Karpas-422 (cell line): ENCODE measurements around the gene PTDSS2. TPM values are rescaled to one million over a fixed set of nuclear protein-coding genes. Genes with fewer than 3 reads are reported as not detected.

Experiments used
- DNase-seq: peaks from one replicate; pipeline ENCODE4 v3.0.0-alpha.2; 2015
- H2AFZ ChIP-seq: fragments of 200-600 bp; sonication (generic); 2 replicates; pipeline ENCODE4 v1.6.1; 2014; ENCODE audit warnings: antibody characterized with exemption, low read length, mixed read lengths
- H3K27ac ChIP-seq: fragments of 200-600 bp; sonication (generic); 2 replicates; pipeline ENCODE4 v1.5.1; 2014; ENCODE audit warnings: mild to moderate bottlenecking, low read length, moderate library complexity
- H3K27me3 ChIP-seq: fragments of 200-600 bp; sonication (generic); 2 replicates; pipeline ENCODE4 v1.6.1; 2014; ENCODE audit warnings: low read length, mixed read lengths
- H3K36me3 ChIP-seq: fragments of 200-600 bp; sonication (generic); 2 replicates; pipeline ENCODE4 v1.6.1; 2014; ENCODE audit warnings: low read length, mixed read lengths; ENCODE audit not compliant: insufficient read depth
- H3K4me1 ChIP-seq: fragments of 200-600 bp; sonication (generic); 2 replicates; pipeline ENCODE4 v1.6.1; 2014; ENCODE audit warnings: mild to moderate bottlenecking, low read length, mixed read lengths
- H3K4me2 ChIP-seq: fragments of 200-600 bp; sonication (generic); 2 replicates; pipeline ENCODE4 v1.6.1; 2014; ENCODE audit warnings: low read length, low read depth, mild to moderate bottlenecking; ENCODE audit not compliant: poor library complexity, severe bottlenecking
- H3K4me3 ChIP-seq: fragments of 200-600 bp; sonication (generic); 2 replicates; pipeline ENCODE4 v1.5.1; 2014; ENCODE audit warnings: mild to moderate bottlenecking, antibody characterized with exemption, low read length, mixed read lengths
- H3K79me2 ChIP-seq: fragments of 200-600 bp; sonication (generic); 2 replicates; pipeline ENCODE4 v1.6.1; 2014; ENCODE audit warnings: mild to moderate bottlenecking, low read length, mixed read lengths
- H3K9ac ChIP-seq: fragments of 200-600 bp; sonication (generic); 2 replicates; pipeline ENCODE4 v1.6.0; 2014; ENCODE audit warnings: low read length
- H3K9me2 ChIP-seq: fragments of 200-600 bp; sonication (generic), shearing (Covaris generic); replicated peaks from 2 replicates; pipeline ENCODE4 v1.6.0; 2014; ENCODE audit warnings: mild to moderate bottlenecking, low read length, moderate library complexity; ENCODE audit not compliant: insufficient read depth
- H3K9me3 ChIP-seq: fragments of 300-700, 200-600 bp; sonication (generic); 2 replicates; pipeline ENCODE4 v1.6.1; 2014; ENCODE audit warnings: low read length, mixed read lengths
- H4K20me1 ChIP-seq: fragments of 200-600 bp; sonication (generic); 2 replicates; pipeline ENCODE4 v1.6.1; 2014; ENCODE audit warnings: mild to moderate bottlenecking, antibody characterized with exemption, low read length, low read depth; ENCODE audit not compliant: insufficient read depth
- total RNA-seq: library from RNA; depleted of rRNA; stranded (reverse); fragments of >200 nt; shearing (Covaris generic); gene quantifications from 2 replicates; pipeline ENCODE4 v1.2.3, GENCODE V29; 2014; ENCODE audit warnings: low replicate concordance

Gene PTDSS2
- total RNA-seq, 1 experiment from 2014 or later: 13.5 TPM

- H2AFZ ChIP-seq: no peak within 1 kb of the TSS
- no peaks in the 10 kb centered on the region for H3K4me1 ChIP-seq
- H3K9me2 ChIP-seq: no peaks in the 10 kb centered on the region
- H3K27me3 ChIP-seq: no peaks in the 10 kb centered on the region
- H3K4me3 ChIP-seq: peak within 1 kb of the TSS; percentile 38; the same call in 1 of the 2 replicates
- H3K4me2 ChIP-seq: peak within 1 kb of the TSS; percentile 38
- H3K9me3 ChIP-seq: no peaks in the 10 kb centered on the region
- H4K20me1 ChIP-seq: no peaks in the 10 kb centered on the region
- no peaks in the 10 kb centered on the region for H3K36me3 ChIP-seq
- H3K9ac ChIP-seq: peak within 1 kb of the TSS; percentile 43; the same call in 1 of the 2 replicates
- H3K27ac ChIP-seq: no peak within 1 kb of the TSS
- peak; percentile 56 for DNase-seq
- no peaks in the 10 kb centered on the region for H3K79me2 ChIP-seq
These were observed 8.4 kb upstream of the PTDSS2 start, which contains the start of gene ANO9 for GRCh38 chr11:441418-442274. Gene ANO9 (minus strand): TSS chr11:442011. CDS start chr11:441926, 85 bp downstream.

GRCh38 chr11:442611-443081 is 7.4 kb upstream of the PTDSS2 start:
- Histone ChIP-seq H2AFZ (no peak overlapping the region), H3K9ac (no peak overlapping the region), H3K36me3 (no peaks in the 10 kb centered on the region), H3K79me2 (no peaks in the 10 kb centered on the region), H3K9me3 (no peaks in the 10 kb centered on the region), H3K27ac (no peak overlapping the region), H3K4me3 (no peak overlapping the region), H3K9me2 (no peaks in the 10 kb centered on the region), H3K27me3 (no peaks in the 10 kb centered on the region), H4K20me1 (no peaks in the 10 kb centered on the region), H3K4me2 (no peak overlapping the region), H3K4me1 (peaks cover under 1% of the 10 kb centered on the region)
- DNase-seq: no peak

GRCh38 chr11:443542-444199 is 6.4 kb upstream of the PTDSS2 start:
- H3K4me3 ChIP-seq: no peak overlapping the region
- H3K79me2 ChIP-seq: no peaks in the 10 kb centered on the region
- H4K20me1 ChIP-seq: no peaks in the 10 kb centered on the region
- H3K4me2 ChIP-seq: no peak overlapping the region
- H3K9ac ChIP-seq: no peak overlapping the region
- no peaks in the 10 kb centered on the region for H3K9me3 ChIP-seq
- no peak overlapping the region for H3K27ac ChIP-seq
- H3K36me3 ChIP-seq: no peaks in the 10 kb centered on the region
- peaks cover 7% of the 10 kb centered on the region for H3K4me1 ChIP-seq
- DNase-seq: no peak
- H2AFZ ChIP-seq: no peak overlapping the region
- no peaks in the 10 kb centered on the region for H3K27me3 ChIP-seq
- no peaks in the 10 kb centered on the region for H3K9me2 ChIP-seq

GRCh38 chr11:444396-445144 is 5.5 kb upstream of the PTDSS2 start:
- H3K9ac ChIP-seq: no peak overlapping the region
- H3K79me2 ChIP-seq: no peaks in the 10 kb centered on the region
- no peaks in the 10 kb centered on the region for H3K9me2 ChIP-seq
- H3K9me3 ChIP-seq: no peaks in the 10 kb centered on the region
- no peaks in the 10 kb centered on the region for H3K36me3 ChIP-seq
- H4K20me1 ChIP-seq: no peaks in the 10 kb centered on the region
- no peak overlapping the region for H3K27ac ChIP-seq
- no peak overlapping the region for H2AFZ ChIP-seq
- H3K4me2 ChIP-seq: no peak overlapping the region
- no peak overlapping the region for H3K4me3 ChIP-seq
- no peak for DNase-seq
- no peaks in the 10 kb centered on the region for H3K27me3 ChIP-seq
- peaks cover 16% of the 10 kb centered on the region for H3K4me1 ChIP-seq

GRCh38 chr11:445765-446588 is 4.1 kb upstream of the PTDSS2 start:
- H3K36me3 ChIP-seq: no peaks in the 10 kb centered on the region
- H3K4me2 ChIP-seq: no peak overlapping the region
- H3K9ac ChIP-seq: no peak overlapping the region
- H3K27me3 ChIP-seq: no peaks in the 10 kb centered on the region
- H3K4me3 ChIP-seq: no peak overlapping the region
- H3K4me1 ChIP-seq: peaks cover 19% of the 10 kb centered on the region
- no peak overlapping the region for H2AFZ ChIP-seq
- no peak for DNase-seq
- no peaks in the 10 kb centered on the region for H4K20me1 ChIP-seq
- peaks cover 6% of the 10 kb centered on the region for H3K79me2 ChIP-seq
- H3K27ac ChIP-seq: no peak overlapping the region
- no peaks in the 10 kb centered on the region for H3K9me3 ChIP-seq
- H3K9me2 ChIP-seq: no peaks in the 10 kb centered on the region

GRCh38 chr11:446891-447290 is 3.2 kb upstream of the PTDSS2 start:
- Histone ChIP-seq H3K9me3 (no peaks in the 10 kb centered on the region), H3K9ac (no peak overlapping the region), H3K4me1 (peaks cover 28% of the 10 kb centered on the region), H3K36me3 (no peaks in the 10 kb centered on the region), H3K9me2 (no peaks in the 10 kb centered on the region), H2AFZ (no peak overlapping the region), H3K27ac (no peak overlapping the region), H3K27me3 (no peaks in the 10 kb centered on the region), H3K4me2 (no peak overlapping the region), H3K4me3 (no peak overlapping the region), H4K20me1 (peaks cover 6% of the 10 kb centered on the region; the same call in 1 of the 2 replicates), H3K79me2 (peaks cover 15% of the 10 kb centered on the region)
- DNase-seq: no peak

GRCh38 chr11:447923-448731 is 2.0 kb upstream of the PTDSS2 start:
- Histone ChIP-seq H3K79me2 (peaks cover 22% of the 10 kb centered on the region), H3K27me3 (no peaks in the 10 kb centered on the region), H3K36me3 (no peaks in the 10 kb centered on the region), H3K9me2 (no peaks in the 10 kb centered on the region), H3K9ac (peak overlapping the region; percentile 80), H3K4me2 (peak overlapping the region; percentile 85), H3K4me1 (peaks cover 35% of the 10 kb centered on the region), H3K9me3 (no peaks in the 10 kb centered on the region), H2AFZ (0 out of 2 replicates have a peak overlapping the region, but pooled peaks have one; percentile 19), H3K4me3 (peak overlapping the region; percentile 92), H4K20me1 (peaks cover 6% of the 10 kb centered on the region; the same call in 1 of the 2 replicates), H3K27ac (peak overlapping the region; percentile 86)
- peak; percentile 98 for DNase-seq
